Gastrocnemius medialis (tissue), 4 donors: ENCODE results near the gene UBR3.

ENCODE experiments used
- POLR2A ChIP-seq, 2 donors: fragments of 450-650 bp; IDR thresholded peaks; one replicate each; pipeline ENCODE4 v1.6.1; 2017; ENCODE audit warnings: antibody characterized with exemption in 2 of 2, mild to moderate bottlenecking in 2 of 2, moderate library complexity in 2 of 2
- TF ChIP-seq, protein P1 (sequence below), 5 experiments: fragments of 450-650 bp in 3 of 5; fragments of 200-600 bp in 2 of 5; sonication (generic) in 2 of 5; IDR thresholded peaks in 4 of 5; conservative IDR thresholded peaks in 1 of 5; 1 replicate in 4 of 5; 2 replicates in 1 of 5; pipeline ENCODE4 v1.5.1; 2016 to 2019; ENCODE audit warnings: antibody characterized with exemption in 5 of 5, mild to moderate bottlenecking in 3 of 5, moderate library complexity in 3 of 5

- TF ChIP-seq POLR2A (IDR thresholded peaks at IDR 0.05): no peak
- TF ChIP-seq, protein P1, sequence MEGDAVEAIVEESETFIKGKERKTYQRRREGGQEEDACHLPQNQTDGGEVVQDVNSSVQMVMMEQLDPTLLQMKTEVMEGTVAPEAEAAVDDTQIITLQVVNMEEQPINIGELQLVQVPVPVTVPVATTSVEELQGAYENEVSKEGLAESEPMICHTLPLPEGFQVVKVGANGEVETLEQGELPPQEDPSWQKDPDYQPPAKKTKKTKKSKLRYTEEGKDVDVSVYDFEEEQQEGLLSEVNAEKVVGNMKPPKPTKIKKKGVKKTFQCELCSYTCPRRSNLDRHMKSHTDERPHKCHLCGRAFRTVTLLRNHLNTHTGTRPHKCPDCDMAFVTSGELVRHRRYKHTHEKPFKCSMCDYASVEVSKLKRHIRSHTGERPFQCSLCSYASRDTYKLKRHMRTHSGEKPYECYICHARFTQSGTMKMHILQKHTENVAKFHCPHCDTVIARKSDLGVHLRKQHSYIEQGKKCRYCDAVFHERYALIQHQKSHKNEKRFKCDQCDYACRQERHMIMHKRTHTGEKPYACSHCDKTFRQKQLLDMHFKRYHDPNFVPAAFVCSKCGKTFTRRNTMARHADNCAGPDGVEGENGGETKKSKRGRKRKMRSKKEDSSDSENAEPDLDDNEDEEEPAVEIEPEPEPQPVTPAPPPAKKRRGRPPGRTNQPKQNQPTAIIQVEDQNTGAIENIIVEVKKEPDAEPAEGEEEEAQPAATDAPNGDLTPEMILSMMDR (IDR thresholded peaks at IDR 0.05 in 4 of 5, conservative IDR thresholded peaks at IDR 0.05 in 1 of 5): no peak
Observed at GRCh38 chr2:169891593-169892298, 64.5 kb downstream of the UBR3 start.
